Activated T-helper 2 cell treated with anti-CD3 and anti-CD28 coated beads, Interferon-gamma antibody, Interleukin-2, Interleukin-4, amounts not matched to agents 10 μg/mL and 5 μg/mL and 100 μg/mL, durations not matched to agents 14 hours and 24 hours and 36 hours (primary cell): ENCODE measurements around the gene NRXN3. TPM values are rescaled to one million over a fixed set of nuclear protein-coding genes. Genes with fewer than 3 reads are reported as not detected.
A peak's percentile ranks its signal among the peaks of the same experiment; 100 is the strongest.
"Not testable (repeated sequence)": the region's sequence is repeated elsewhere in the genome, so short reads cannot be mapped to it uniquely, and the experiment has no call there.

Experiments
- DNase-seq: peaks from one replicate; pipeline ENCODE4 v3.0.0; 2021; ENCODE audit warnings: low spot score
- H3K27ac Mint-ChIP-seq: one replicate; pipeline ENCODE4 v1.8.0; 2021; ENCODE audit warnings: mixed read lengths
- H3K27me3 Mint-ChIP-seq: one replicate; pipeline ENCODE4 v1.8.0; 2021; ENCODE audit warnings: low read depth, mixed read lengths
- H3K36me3 Mint-ChIP-seq: one replicate; pipeline ENCODE4 v1.8.0; 2021; ENCODE audit warnings: low read depth, mixed read lengths
- H3K4me1 Mint-ChIP-seq: one replicate; pipeline ENCODE4 v1.8.0; 2021; ENCODE audit warnings: low read depth, mixed read lengths
- H3K4me3 Mint-ChIP-seq: one replicate; pipeline ENCODE4 v1.8.0; 2021; ENCODE audit warnings: low read depth, mild to moderate bottlenecking, moderate library complexity, mixed read lengths
- H3K9me3 Mint-ChIP-seq: one replicate; pipeline ENCODE4 v1.8.0; 2021; ENCODE audit warnings: mixed read lengths
- intact Hi-C: fragments of 100-400 bp; cut with micrococcal nuclease; formaldehyde crosslinking; loops from one replicate; pipeline ENCODE4 v1.15.1; 2023
- total RNA-seq: library from RNA; stranded (reverse); gene quantifications from 2 replicates; pipeline ENCODE4 v1.2.3, GENCODE V29; 2022

The NRXN3 gene
- total RNA-seq, 1 donor from 2014 or later: not detected

GRCh38 chr14:78566026-78566858 is 396.1 kb downstream of the NRXN3 start:
- H3K27ac Mint-ChIP-seq: no peak overlapping the region
- H3K4me3 Mint-ChIP-seq: no peak overlapping the region
- H3K27me3 Mint-ChIP-seq: no peaks in the 10 kb centered on the region
- DNase-seq: peak; percentile 22
- peaks cover 2% of the 10 kb centered on the region for H3K4me1 Mint-ChIP-seq
- intact Hi-C loops: loop anchor here (2.0 kb wide), 1 partner anchor 703 kb away; no protein-coding TSS in a partner anchor
- no peaks in the 10 kb centered on the region for H3K36me3 Mint-ChIP-seq
- H3K9me3 Mint-ChIP-seq: no peaks in the 10 kb centered on the region

- intact Hi-C loops: loop anchor here (2.0 kb wide), 1 partner anchor 704 kb away; no protein-coding TSS in a partner anchor
- no peak overlapping the region for H3K4me3 Mint-ChIP-seq
- no peaks in the 10 kb centered on the region for H3K9me3 Mint-ChIP-seq
- no peak for DNase-seq
- no peaks in the 10 kb centered on the region for H3K27me3 Mint-ChIP-seq
- no peaks in the 10 kb centered on the region for H3K36me3 Mint-ChIP-seq
- no peak overlapping the region for H3K27ac Mint-ChIP-seq
- H3K4me1 Mint-ChIP-seq: peaks cover 2% of the 10 kb centered on the region
Measured at GRCh38 chr14:78566859-78567172, 396.6 kb downstream of the NRXN3 start.

DNA sequence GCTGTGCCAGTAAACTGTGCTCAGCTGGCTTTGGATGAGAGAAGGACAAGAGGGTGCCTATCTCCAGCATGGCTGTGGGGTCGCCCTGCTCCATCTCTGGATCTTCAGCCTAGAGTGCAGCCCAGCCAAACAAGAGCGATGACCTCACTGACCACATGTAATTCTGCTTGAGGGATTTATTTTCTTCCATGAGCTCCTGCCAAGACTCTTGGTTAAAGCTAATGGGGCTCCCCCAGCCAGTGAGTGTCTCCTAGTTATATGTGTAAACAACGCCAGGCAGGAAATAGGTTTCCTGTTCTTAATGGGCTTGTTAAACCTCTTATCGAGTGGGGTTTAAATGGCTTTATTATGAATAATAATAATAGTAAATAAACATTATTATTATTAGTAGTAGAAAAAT is 397.2 kb downstream of the NRXN3 start:
- no peak overlapping the region for H3K4me3 Mint-ChIP-seq
- no peak overlapping the region for H3K27ac Mint-ChIP-seq
- no peaks in the 10 kb centered on the region for H3K9me3 Mint-ChIP-seq
- intact Hi-C loops: loop anchor here (2.0 kb wide), 1 partner anchor 705 kb away; no protein-coding TSS in a partner anchor
- H3K36me3 Mint-ChIP-seq: no peaks in the 10 kb centered on the region
- H3K27me3 Mint-ChIP-seq: no peaks in the 10 kb centered on the region
- H3K4me1 Mint-ChIP-seq: peaks cover 2% of the 10 kb centered on the region
- no peak for DNase-seq

- intact Hi-C loops, H3K27ac Mint-ChIP-seq, H3K36me3 Mint-ChIP-seq, H3K4me3 Mint-ChIP-seq, DNase-seq, H3K27me3 Mint-ChIP-seq, H3K4me1 Mint-ChIP-seq: not testable (repeated sequence)
- H3K9me3 Mint-ChIP-seq: peaks cover 20% of the 10 kb centered on the region
Measured at GRCh38 chr14:78573736-78574135, 403.6 kb downstream of the NRXN3 start.

GRCh38 chr14:78576437-78577166 is 406.4 kb downstream of the NRXN3 start:
- no peak for DNase-seq
- Mint-ChIP-seq H3K9me3 (peaks cover 20% of the 10 kb centered on the region), H3K36me3 (no peaks in the 10 kb centered on the region), H3K27ac (no peak overlapping the region), H3K27me3 (no peaks in the 10 kb centered on the region), H3K4me1 (no peaks in the 10 kb centered on the region), H3K4me3 (no peak overlapping the region)
- intact Hi-C loops: no loop called here

DNA sequence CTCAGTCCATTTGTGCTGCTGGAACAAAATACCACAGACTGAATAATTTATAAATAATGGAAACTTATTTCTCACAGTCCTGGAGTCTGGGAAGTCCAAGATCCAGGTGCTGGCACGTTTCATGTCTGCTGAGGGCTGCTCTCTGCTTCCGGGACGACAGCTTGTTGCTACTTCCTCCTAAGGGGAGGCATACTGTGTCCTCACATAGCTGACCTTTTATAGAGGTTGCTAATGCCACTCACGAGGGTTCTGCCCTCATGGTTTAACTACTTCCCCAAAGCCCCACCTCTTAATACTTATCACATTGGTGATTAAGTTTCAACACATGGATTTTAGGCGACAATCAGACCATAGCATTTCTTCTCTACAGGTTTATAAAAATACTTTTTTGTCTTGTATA is 411.1 kb downstream of the NRXN3 start:
- H3K27ac Mint-ChIP-seq: no peak overlapping the region
- no peaks in the 10 kb centered on the region for H3K36me3 Mint-ChIP-seq
- no peak for DNase-seq
- no peaks in the 10 kb centered on the region for H3K9me3 Mint-ChIP-seq
- no peak overlapping the region for H3K4me3 Mint-ChIP-seq
- intact Hi-C loops: no loop called here
- H3K4me1 Mint-ChIP-seq: no peaks in the 10 kb centered on the region
- no peaks in the 10 kb centered on the region for H3K27me3 Mint-ChIP-seq

DNA sequence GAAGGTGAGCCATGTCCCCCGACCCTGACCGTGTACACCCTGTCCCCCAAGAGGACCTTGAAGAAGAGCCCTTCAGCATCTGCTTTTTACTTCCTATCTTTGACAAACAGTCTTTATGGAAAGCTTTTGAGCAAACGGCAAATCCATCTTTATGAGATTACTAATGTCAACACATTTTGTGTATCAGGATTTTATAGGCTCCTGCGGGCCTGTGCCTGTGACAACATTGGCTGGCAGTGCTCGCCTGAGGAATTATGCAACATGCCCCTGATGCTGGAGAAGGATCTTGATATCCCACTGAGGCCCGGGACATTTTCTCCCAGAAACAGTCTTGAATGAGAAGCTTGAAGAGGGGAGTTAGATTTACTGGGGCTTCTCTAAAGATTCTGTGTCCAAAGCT is 416.5 kb downstream of the NRXN3 start:
- no peak for DNase-seq
- Mint-ChIP-seq H3K4me3 (no peak overlapping the region), H3K27me3 (no peaks in the 10 kb centered on the region), H3K36me3 (no peaks in the 10 kb centered on the region), H3K27ac (no peak overlapping the region), H3K4me1 (no peaks in the 10 kb centered on the region), H3K9me3 (no peaks in the 10 kb centered on the region)
- intact Hi-C loops: no loop called here

DNA sequence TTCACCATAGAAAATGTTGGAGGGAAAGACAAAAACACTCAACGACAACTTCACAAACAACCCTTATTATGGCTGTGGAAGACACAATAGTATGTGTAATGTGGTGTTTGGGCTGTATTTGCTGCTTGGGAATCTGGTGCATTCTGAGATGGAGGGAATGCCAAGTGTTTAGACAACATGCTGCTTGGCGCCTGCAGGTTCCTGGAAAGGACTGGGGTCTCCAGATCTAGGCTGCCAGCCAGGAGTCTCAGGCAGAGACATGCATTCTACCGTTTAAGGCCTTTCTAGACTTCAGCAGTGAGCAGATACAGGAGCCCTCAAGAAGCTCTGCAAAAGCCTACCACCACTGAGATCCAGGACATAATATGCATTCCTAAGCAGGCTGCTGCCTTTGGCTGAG is 418.7 kb downstream of the NRXN3 start:
- Mint-ChIP-seq H3K4me1 (no peaks in the 10 kb centered on the region), H3K4me3 (no peak overlapping the region), H3K36me3 (no peaks in the 10 kb centered on the region), H3K27me3 (no peaks in the 10 kb centered on the region), H3K27ac (no peak overlapping the region), H3K9me3 (no peaks in the 10 kb centered on the region)
- intact Hi-C loops: no loop called here
- no peak for DNase-seq

GRCh38 chr14:78592616-78593219 is 422.5 kb downstream of the NRXN3 start:
- H3K27me3 Mint-ChIP-seq: no peaks in the 10 kb centered on the region
- no peaks in the 10 kb centered on the region for H3K4me1 Mint-ChIP-seq
- H3K9me3 Mint-ChIP-seq: no peaks in the 10 kb centered on the region
- no peak for DNase-seq
- no peak overlapping the region for H3K4me3 Mint-ChIP-seq
- no peaks in the 10 kb centered on the region for H3K36me3 Mint-ChIP-seq
- intact Hi-C loops: no loop called here
- H3K27ac Mint-ChIP-seq: no peak overlapping the region

DNA sequence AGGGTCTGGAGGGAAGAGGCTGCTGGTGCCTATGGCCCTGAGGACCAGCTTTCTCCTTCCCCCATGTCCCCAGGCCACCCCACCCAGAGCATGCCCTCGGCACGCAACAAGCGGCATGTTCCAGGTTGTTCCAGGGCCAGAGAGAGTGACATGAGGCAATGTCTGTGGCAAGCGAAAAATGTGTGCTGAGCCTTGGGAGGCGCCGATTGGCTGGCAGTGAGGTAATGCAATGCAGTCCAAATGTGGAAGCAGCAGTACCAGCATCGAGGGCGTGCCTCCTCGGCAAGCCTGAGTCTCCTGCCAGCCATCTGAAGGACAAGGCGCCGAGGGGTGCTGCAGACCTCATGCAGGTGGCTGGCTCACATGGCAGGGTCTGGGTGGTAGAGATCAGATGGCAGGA is 423.8 kb downstream of the NRXN3 start:
- Mint-ChIP-seq H3K9me3 (no peaks in the 10 kb centered on the region), H3K4me3 (no peak overlapping the region), H3K27ac (no peak overlapping the region), H3K36me3 (no peaks in the 10 kb centered on the region), H3K27me3 (no peaks in the 10 kb centered on the region), H3K4me1 (no peaks in the 10 kb centered on the region)
- DNase-seq: no peak
- intact Hi-C loops: no loop called here

DNA sequence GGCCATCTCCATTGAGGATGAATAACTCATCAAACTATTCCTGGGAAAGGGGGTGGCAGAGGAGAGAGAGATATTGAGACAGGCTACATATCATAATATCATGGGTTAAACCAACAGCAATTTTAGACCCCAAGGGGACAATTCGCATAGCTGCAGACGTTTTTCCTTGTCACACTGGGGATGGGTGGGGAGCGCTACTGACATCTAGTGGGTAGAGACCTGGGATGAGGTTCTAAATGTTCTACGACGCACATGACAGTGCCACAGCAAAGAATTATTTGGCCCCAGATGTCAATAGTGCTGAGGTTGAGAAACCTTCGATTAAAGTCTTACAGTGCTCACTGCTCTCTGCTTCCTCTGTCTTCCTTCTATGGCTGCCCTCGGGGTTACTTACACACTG is 425.6 kb downstream of the NRXN3 start:
- no peak for DNase-seq
- H3K27ac Mint-ChIP-seq: no peak overlapping the region
- no peak overlapping the region for H3K4me3 Mint-ChIP-seq
- H3K4me1 Mint-ChIP-seq: no peaks in the 10 kb centered on the region
- H3K36me3 Mint-ChIP-seq: no peaks in the 10 kb centered on the region
- H3K27me3 Mint-ChIP-seq: no peaks in the 10 kb centered on the region
- intact Hi-C loops: no loop called here
- H3K9me3 Mint-ChIP-seq: no peaks in the 10 kb centered on the region

- no peaks in the 10 kb centered on the region for H3K4me1 Mint-ChIP-seq
- no peaks in the 10 kb centered on the region for H3K27me3 Mint-ChIP-seq
- intact Hi-C loops: loop anchor here (1.0 kb wide), 1 partner anchor 736 kb away; no protein-coding TSS in a partner anchor
- H3K27ac Mint-ChIP-seq: no peak overlapping the region
- no peaks in the 10 kb centered on the region for H3K9me3 Mint-ChIP-seq
- peak; percentile 16 for DNase-seq
- H3K4me3 Mint-ChIP-seq: no peak overlapping the region
- no peaks in the 10 kb centered on the region for H3K36me3 Mint-ChIP-seq
Measured at GRCh38 chr14:78598046-78598920, 428.1 kb downstream of the NRXN3 start.
